NCI-H2196 treated with DMSO at 0.1 percent for 48 hours (cell line): Measurements from ENCODE around the gene CASP1.

ENCODE experiments used
- DNase-seq: peaks from one replicate; lab custom pipeline; 2025; ENCODE audit not compliant: unreplicated experiment; lab: John Stamatoyannopoulos, UW

The CASP1 gene

DNA sequence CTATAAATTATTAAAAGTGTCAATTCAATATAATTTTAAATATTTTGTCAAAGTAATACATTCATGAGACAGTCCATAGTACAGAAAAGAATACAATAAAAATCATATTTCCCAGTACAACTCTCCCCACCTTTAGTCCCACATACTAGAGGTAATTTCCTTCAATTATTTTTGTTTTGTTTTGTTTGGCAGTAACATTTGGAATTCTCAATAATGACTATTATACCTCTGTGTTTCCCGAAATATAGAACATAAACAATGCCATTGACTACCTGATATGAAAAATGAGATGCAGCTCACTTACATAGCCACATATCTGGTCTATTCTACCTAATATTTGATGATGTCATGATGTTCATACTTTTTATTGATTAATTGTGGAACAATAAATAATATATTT, 42.2 kb downstream of the CASP1 start:
- DNase-seq = no peak

DNA sequence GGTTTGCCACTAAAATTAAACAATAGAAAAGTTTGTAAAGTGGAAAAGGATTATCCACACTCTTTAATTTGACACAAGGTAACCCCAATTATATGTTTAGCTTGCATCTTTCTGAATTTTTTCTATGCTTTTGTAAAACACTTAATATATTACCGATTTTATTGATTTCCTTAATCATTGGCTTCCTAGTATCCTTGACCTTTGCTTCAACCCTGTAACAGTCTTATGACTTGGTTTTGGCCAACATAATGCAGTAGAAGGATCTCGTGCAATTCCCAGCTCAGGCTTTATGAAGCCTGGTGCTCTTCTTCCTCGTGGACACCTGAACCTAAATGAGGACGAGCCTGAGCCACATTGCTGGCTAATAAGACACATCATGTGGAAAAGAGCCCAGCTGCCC, 43.0 kb downstream of the CASP1 start:
- DNase-seq = no peak

DNA sequence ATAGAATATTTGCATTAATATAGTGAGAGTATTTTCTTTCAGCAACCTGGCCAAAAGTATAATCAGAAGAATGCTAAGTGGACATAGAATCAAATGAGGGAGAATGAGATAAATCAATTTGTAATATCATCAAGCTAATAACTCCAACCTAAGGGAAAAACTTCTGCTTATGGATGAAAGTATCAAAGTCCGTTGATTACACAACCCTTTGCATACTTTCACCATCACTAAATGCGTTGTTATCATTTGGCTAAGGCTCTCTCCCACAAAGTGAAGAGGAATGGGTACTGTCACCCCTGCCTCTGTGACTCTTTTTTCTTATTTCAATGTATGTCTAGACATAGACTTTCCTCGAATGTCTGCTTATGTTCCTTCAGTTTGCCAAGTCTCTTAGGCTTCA, 50.1 kb downstream of the CASP1 start:
- no peak for DNase-seq

DNA sequence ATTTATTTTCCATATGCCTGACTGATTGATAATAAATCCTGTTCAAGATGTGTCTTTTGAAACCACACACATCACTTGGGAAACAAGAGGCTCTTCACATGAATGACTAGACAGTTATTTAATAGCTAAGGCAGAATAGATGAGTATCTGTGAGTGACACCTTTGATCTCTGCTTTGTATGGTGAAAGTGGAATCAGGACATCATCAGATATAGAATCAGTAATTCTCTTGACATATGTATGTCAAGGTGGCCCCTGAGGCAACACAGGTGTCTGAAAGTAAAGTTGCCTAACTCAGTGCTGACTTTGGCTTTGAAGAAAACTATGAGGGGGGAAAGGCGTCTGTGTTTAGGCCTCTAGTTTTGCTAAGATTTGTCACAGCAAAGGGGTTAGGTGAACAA, 55.1 kb downstream of the CASP1 start:
- no peak for DNase-seq
